Psoas muscle (tissue), 8 donors: ENCODE data around the gene MYO10. TPM values are rescaled to one million over a fixed set of nuclear protein-coding genes. Genes with fewer than 3 reads are reported as not detected.

Experiments
- ATAC-seq, 4 donors: fragments of 200-7000 bp; cut with Tn5 transposase; one replicate each; pipeline ENCODE4 v1.9.1; 2020; ENCODE audit warnings: moderate library complexity in 3 of 4, mild to moderate bottlenecking in 2 of 4
- DNase-seq, 2 donors: peaks; one replicate each; pipeline ENCODE4 v3.0.0-alpha.2; 2020
- H3K27ac ChIP-seq: fragments of 200-600 bp; one replicate; pipeline ENCODE4 v1.8.0; 2022
- H3K27me3 ChIP-seq, 3 donors: fragments of 200-600 bp in 1 of 3; one replicate each; pipeline versions ENCODE4 v1.6.1 to v1.8.0; 2013 to 2022; ENCODE audit warnings: low read length in 2 of 3, mild to moderate bottlenecking in 2 of 3, moderate library complexity in 1 of 3; ENCODE audit not compliant: insufficient read depth in 3 of 3
- H3K36me3 ChIP-seq, 2 donors: fragments of 200-600 bp in 1 of 2; one replicate each; pipeline versions ENCODE4 v1.6.1 to v1.8.0; 2013 to 2022; ENCODE audit warnings: low read depth in 1 of 2, mild to moderate bottlenecking in 1 of 2, moderate library complexity in 1 of 2; ENCODE audit not compliant: insufficient read depth in 1 of 2
- H3K4me1 ChIP-seq: fragments of 200-600 bp; one replicate; pipeline ENCODE4 v1.8.0; 2022
- H3K4me3 ChIP-seq: fragments of 200-600 bp; one replicate; pipeline ENCODE4 v1.8.0; 2022; ENCODE audit warnings: mild to moderate bottlenecking
- H3K9me3 ChIP-seq: fragments of 200-600 bp; one replicate; pipeline ENCODE4 v1.8.0; 2022
- CTCF ChIP-seq: fragments of 200-600 bp; IDR thresholded peaks from one replicate; pipeline ENCODE4 v1.8.0; 2022; ENCODE audit warnings: antibody characterized with exemption
- WGBS, 3 donors: extraction: QIAGEN DNeasy Blood & Tissue Kit; methylation state at CpG; one replicate each; pipeline versions ENCODE4 v1.1.6 to v1.1.7; 2013; 5-methylcytosine and 5-hydroxymethylcytosine counted together
- intact Hi-C, 2 donors: fragments of 100-400 bp; cut with DNase I; formaldehyde crosslinking; loops; one replicate each; pipeline versions ENCODE4 v1.11.0 to v1.14.2; 2022
- polyA plus RNA-seq, 3 donors: library from polyadenylated mRNA; stranded (reverse); fragments of 200-250 nt; gene quantifications; one replicate each; pipeline ENCODE4 v1.2.3, GENCODE V29; 2013
- total RNA-seq, 4 donors: library from RNA; stranded (reverse); fragmentation: NEBNext Ultra II Directional in 2 of 4; extraction: Animal tissue kit (Norgen Biotek cat#: 25700) in 2 of 4; gene quantifications; one replicate each; pipeline versions ENCODE4 v1.2.1 to v1.2.4, GENCODE V29; 2021 to 2023
- donor health status: healthy with polysubstance abuse.
- donor health status: DM: no; HTN: no; CAD: no; lungs with moderate emphysema.
- donor health status: Bipolar disorder and iron deficiency.
- donor health status: healthy.
- donor health status: DM: yes; HTN: yes; CAD: no.
- donor health status: DM: no; HTN: no; CAD: no.
- donor health status: DM: no; HTN: no; CAD: no.
- donor health status: DM: yes; HTN: yes; CAD: no.

The MYO10 gene
- total and polyA plus RNA-seq, 7 donors = 1.8 to 10.9 (median 10.0) TPM

- ATAC-seq (no peak), DNase-seq (no peak)
- no peak for TF ChIP-seq CTCF
- Histone ChIP-seq H3K4me1 (no peaks in the 10 kb centered on the region), H3K27ac (no peak overlapping the region), H3K9me3 (no peaks in the 10 kb centered on the region), H3K36me3 (no peaks in the 10 kb centered on the region), H3K4me3 (no peak overlapping the region), H3K27me3 (no peaks in the 10 kb centered on the region)
- 80 to 93% (median 89%) methylated on average over 11 of the region's 11 CpGs for WGBS, 3 donors
- intact Hi-C loops = no loop called here
Observed at GRCh38 chr5:16644301-16644889, 291.7 kb downstream of the MYO10 start.

- DNase-seq = no peak
- 62 to 77% (median 67%) methylated on average over 2 of the region's 2 CpGs for WGBS, 3 donors
- no peaks in the 10 kb centered on the region for H3K4me1 ChIP-seq
Observed at GRCh38 chr5:16642867-16643266, 293.2 kb downstream of the MYO10 start.

GRCh38 chr5:16639206-16639605, 296.9 kb downstream of the MYO10 start:
- Histone ChIP-seq H3K9me3 (no peaks in the 10 kb centered on the region), H3K36me3 (no peaks in the 10 kb centered on the region), H3K27ac (no peak overlapping the region), H3K4me1 (no peaks in the 10 kb centered on the region), H3K27me3 (no peaks in the 10 kb centered on the region), H3K4me3 (no peak overlapping the region)
- ATAC-seq = no peak
- intact Hi-C loops = no loop called here
- 87 to 93% (median 91%) methylated on average over 4 of the region's 4 CpGs for WGBS, 3 donors
- no peak for TF ChIP-seq CTCF
- DNase-seq = no peak

More at GRCh38 chr5:16642867-16643266, 293.2 kb downstream of the MYO10 start:
- intact Hi-C loops = no loop called here
- ATAC-seq = no peak
- Histone ChIP-seq H3K27me3 (no peaks in the 10 kb centered on the region), H3K36me3 (no peaks in the 10 kb centered on the region), H3K27ac (no peak overlapping the region), H3K4me3 (no peak overlapping the region), H3K9me3 (no peaks in the 10 kb centered on the region)
- TF ChIP-seq CTCF = no peak

- no peaks in the 10 kb centered on the region for H3K4me1 ChIP-seq
- WGBS, 3 donors = 47 to 58% (median 50%) methylated on average over 3 of the region's 3 CpGs
- intact Hi-C loops = no loop called here
- DNase-seq = no peak
- no peak for ATAC-seq
- H3K27ac ChIP-seq = no peak overlapping the region
- no peaks in the 10 kb centered on the region for H3K9me3 ChIP-seq
- no peak overlapping the region for H3K4me3 ChIP-seq
- H3K36me3 ChIP-seq = no peaks in the 10 kb centered on the region
- TF ChIP-seq CTCF = no peak
- no peaks in the 10 kb centered on the region for H3K27me3 ChIP-seq
Observed at GRCh38 chr5:16628376-16628775, 307.7 kb downstream of the MYO10 start.

GRCh38 chr5:16626696-16627264, 309.3 kb downstream of the MYO10 start:
- WGBS, 3 donors = 49 to 57% (median 57%) methylated on average over 5 of the region's 5 CpGs
- H3K9me3 ChIP-seq = no peaks in the 10 kb centered on the region
- H3K27ac ChIP-seq = no peak overlapping the region
- H3K27me3 ChIP-seq = no peaks in the 10 kb centered on the region
- DNase-seq (no peak), ATAC-seq (no peak)
- intact Hi-C loops = no loop called here
- no peak overlapping the region for H3K4me3 ChIP-seq
- no peaks in the 10 kb centered on the region for H3K36me3 ChIP-seq
- H3K4me1 ChIP-seq = no peaks in the 10 kb centered on the region
- no peak for TF ChIP-seq CTCF
